Heart right ventricle (tissue), 16 donors: ENCODE data around the gene ATP6V1B1. TPM values are rescaled to one million over a fixed set of nuclear protein-coding genes. Genes with fewer than 3 reads are reported as not detected.

Experiments
- ATAC-seq, 8 donors: fragments of 200-7000 bp; cut with Tn5 transposase; one replicate each; pipeline ENCODE4 v1.9.1; 2020; ENCODE audit warnings: mild to moderate bottlenecking in 8 of 8, moderate library complexity in 8 of 8, moderate number of reproducible peaks in 1 of 8
- DNase-seq, 2 donors: peaks; one replicate each; pipeline ENCODE4 v3.0.0-alpha.2; 2020
- H3K27ac ChIP-seq, 10 donors: fragments of 200-600 bp; sonication (generic) in 2 of 10; one replicate each; pipeline versions ENCODE4 v1.5.0 to v1.8.0; 2020 to 2022; ENCODE audit warnings: mild to moderate bottlenecking in 3 of 10
- H3K27me3 ChIP-seq, 7 donors: fragments of 200-600 bp; one replicate each; pipeline ENCODE4 v1.8.0; 2021 to 2022; ENCODE audit warnings: mild to moderate bottlenecking in 2 of 7
- H3K36me3 ChIP-seq, 9 donors: fragments of 200-600 bp; sonication (generic) in 1 of 9; one replicate each; pipeline versions ENCODE4 v1.5.0 to v1.8.0; 2020 to 2022; ENCODE audit warnings: mild to moderate bottlenecking in 2 of 9
- H3K4me1 ChIP-seq, 9 donors: fragments of 200-600 bp; sonication (generic) in 1 of 9; one replicate each; pipeline versions ENCODE4 v1.5.0 to v1.8.0; 2020 to 2022; ENCODE audit warnings: mild to moderate bottlenecking in 4 of 9
- H3K4me3 ChIP-seq, 10 donors: fragments of 200-600 bp; sonication (generic) in 2 of 10; one replicate each; pipeline versions ENCODE4 v1.5.0 to v1.8.0; 2020 to 2022; ENCODE audit warnings: mild to moderate bottlenecking in 7 of 10, moderate library complexity in 2 of 10
- H3K9me3 ChIP-seq, 11 donors: fragments of 200-600 bp in 10 of 11; sonication (generic) in 2 of 11; one replicate each; pipeline versions ENCODE4 v1.5.0 to v1.8.0; 2013 to 2022; ENCODE audit warnings: mild to moderate bottlenecking in 2 of 11, control low read depth in 1 of 11, moderate library complexity in 1 of 11
- WGBS, 2 donors: extraction: QIAGEN DNeasy Blood & Tissue Kit; methylation state at CpG; one replicate each; pipeline ENCODE4 v1.1.7; 2013; ENCODE audit warnings: inconsistent platforms in 1 of 2; 5-methylcytosine and 5-hydroxymethylcytosine counted together
- intact Hi-C, 10 donors: fragments of 100-400 bp; cut with DNase I; formaldehyde crosslinking; loops; one replicate each; pipeline versions ENCODE4 v1.11.1 to v1.14.2; 2022
- long read RNA-seq, 3 donors: library from polyadenylated mRNA; unstranded; transcript quantifications; one replicate each; pipeline ENCODE4 v2.0.0, GENCODE V29; 2020 to 2021
- polyA plus RNA-seq, 2 donors: library from polyadenylated mRNA; stranded (reverse); fragments of 200-250 nt; gene quantifications; one replicate each; pipeline ENCODE4 v1.2.3, GENCODE V29; 2013
- total RNA-seq, 10 donors: library from RNA; stranded (reverse); fragmentation: NEBNext Ultra II Directional in 3 of 10; extraction: Animal tissue kit (Norgen Biotek cat#: 25700) in 3 of 10; gene quantifications; one replicate each; pipeline versions ENCODE4 v1.2.1 to v1.2.4, GENCODE V29; 2021 to 2023
- TF ChIP-seq, protein P1 (sequence below), 9 donors: fragments of 200-600 bp; sonication (generic) in 2 of 9; IDR thresholded peaks; one replicate each; pipeline versions ENCODE4 v1.5.0 to v1.8.0; 2021 to 2022; ENCODE audit warnings: antibody characterized with exemption in 9 of 9, mild to moderate bottlenecking in 5 of 9, moderate library complexity in 1 of 9
- donor health status: Arrhythmogenic right ventricular cardiomyopathy.
- donor health status: ischemic (EF 13 %, LVEDD 7.1; RV severe dilation, severe dysfunction).
- donor health status: healthy with polysubstance abuse.
- donor health status: DM: no; HTN: yes; CAD: no.
- donor health status: DM: no; HTN: no; CAD: no.
- donor health status: ischemic (EF 25% LVEDD 6.9; RV normal size, moderate dysfunction).
- donor health status: ischemic (EF 25% LVEDD 5.7; RV mildly dilated, moderate dysfunction).
- donor health status: healthy.
- donor health status: DM: yes; HTN: yes; CAD: no.
- donor health status: Ischemic cardiomyopathy.
- donor health status: ischemic (EF 35%, LVEDD 5.7; RV mildly dilated, moderate dysfunction).
- donor health status: nonischemic (EF 11% LVEDD 7.7; RV severe dilation, severe dysfunction).
- donor health status: DM: yes; HTN: yes; CAD: no.
- donor health status: PGD.
- donor health status: ischemic (EF 29% LVEDD 5.4; RV normal size, mild dysfunction).
- donor health status: nonischemic (EF 23%, LVEDD 6.1; RV moderate dilation, normal function).

ATP6V1B1 gene
- 1 to 10 TPM in 3 of 10 donors, under 1 TPM in 3, not detected in 4; 0.30 to 2.0 (median 0.88) TPM for total RNA-seq
- 1 to 10 TPM in 1 of 2 donors, under 1 TPM in 1; 0.28 to 6.4 TPM for polyA plus RNA-seq
- long read RNA-seq, donor 1, result 0 reads
- long read RNA-seq, donor 2, result 0 reads
- long read RNA-seq, donor 3, result 0 reads

DNA sequence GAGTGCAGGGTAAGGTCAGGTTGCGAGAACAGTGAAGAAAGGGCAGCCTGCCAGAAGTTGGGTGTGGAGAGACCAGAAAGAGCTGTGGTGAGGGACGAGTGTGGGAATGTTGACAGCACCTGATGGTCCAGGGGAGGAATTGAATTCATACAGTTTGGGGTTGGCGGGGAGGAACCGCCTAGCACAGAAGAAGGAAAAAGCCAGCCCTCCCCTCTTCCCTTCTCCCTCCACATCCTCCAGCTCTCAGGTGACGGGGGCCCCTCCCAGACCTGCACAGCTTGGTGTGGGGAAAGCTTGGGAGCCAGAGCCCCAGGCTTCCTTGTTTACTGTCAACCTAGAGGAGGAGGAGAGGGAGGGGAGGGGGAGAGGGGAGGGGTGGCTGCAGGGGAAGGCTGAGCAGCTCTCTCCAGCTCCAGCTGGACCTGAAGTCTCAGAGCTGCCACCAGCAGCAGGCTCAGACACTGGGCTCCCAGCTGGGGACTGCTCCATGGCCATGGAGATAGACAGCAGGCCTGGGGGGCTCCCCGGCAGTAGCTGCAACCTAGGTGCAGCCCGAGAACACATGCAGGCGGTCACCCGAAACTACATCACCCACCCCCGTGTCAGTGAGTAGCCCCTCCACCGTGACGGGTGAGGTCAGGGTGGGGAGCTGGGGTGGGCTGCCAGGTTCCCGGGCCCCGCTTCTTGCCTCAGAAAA lies at the start of gene ATP6V1B1:
TSS of gene ATP6V1B1 (plus strand) at position 433 of the 697 bp plus-strand sequence. CDS start at position 488, 55 bp downstream.
- DNase-seq (no peak), ATAC-seq (no peak)
- Histone ChIP-seq H3K9me3 (no peaks in the 10 kb centered on the region), H3K4me3 (no peak within 1 kb of the TSS), H3K36me3 (no peaks in the 10 kb centered on the region), H3K4me1 (no peaks in the 10 kb centered on the region), H3K27me3 (peaks cover 0 to 28% (median 13%) of the 10 kb centered on the region in 7 donors), H3K27ac (no peak within 1 kb of the TSS)
- intact Hi-C loops, result loop anchor here in 1 of 10 donors (5.0 kb wide), 1 partner anchor 73 kb away; no protein-coding TSS in a partner anchor
- whole genome bisulfite sequencing, 2 donors, result 67 to 68% methylated on average over 14 of the region's 14 CpGs
- TF ChIP-seq, protein P1, sequence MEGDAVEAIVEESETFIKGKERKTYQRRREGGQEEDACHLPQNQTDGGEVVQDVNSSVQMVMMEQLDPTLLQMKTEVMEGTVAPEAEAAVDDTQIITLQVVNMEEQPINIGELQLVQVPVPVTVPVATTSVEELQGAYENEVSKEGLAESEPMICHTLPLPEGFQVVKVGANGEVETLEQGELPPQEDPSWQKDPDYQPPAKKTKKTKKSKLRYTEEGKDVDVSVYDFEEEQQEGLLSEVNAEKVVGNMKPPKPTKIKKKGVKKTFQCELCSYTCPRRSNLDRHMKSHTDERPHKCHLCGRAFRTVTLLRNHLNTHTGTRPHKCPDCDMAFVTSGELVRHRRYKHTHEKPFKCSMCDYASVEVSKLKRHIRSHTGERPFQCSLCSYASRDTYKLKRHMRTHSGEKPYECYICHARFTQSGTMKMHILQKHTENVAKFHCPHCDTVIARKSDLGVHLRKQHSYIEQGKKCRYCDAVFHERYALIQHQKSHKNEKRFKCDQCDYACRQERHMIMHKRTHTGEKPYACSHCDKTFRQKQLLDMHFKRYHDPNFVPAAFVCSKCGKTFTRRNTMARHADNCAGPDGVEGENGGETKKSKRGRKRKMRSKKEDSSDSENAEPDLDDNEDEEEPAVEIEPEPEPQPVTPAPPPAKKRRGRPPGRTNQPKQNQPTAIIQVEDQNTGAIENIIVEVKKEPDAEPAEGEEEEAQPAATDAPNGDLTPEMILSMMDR (IDR thresholded peaks at IDR 0.05), result no peak

DNA sequence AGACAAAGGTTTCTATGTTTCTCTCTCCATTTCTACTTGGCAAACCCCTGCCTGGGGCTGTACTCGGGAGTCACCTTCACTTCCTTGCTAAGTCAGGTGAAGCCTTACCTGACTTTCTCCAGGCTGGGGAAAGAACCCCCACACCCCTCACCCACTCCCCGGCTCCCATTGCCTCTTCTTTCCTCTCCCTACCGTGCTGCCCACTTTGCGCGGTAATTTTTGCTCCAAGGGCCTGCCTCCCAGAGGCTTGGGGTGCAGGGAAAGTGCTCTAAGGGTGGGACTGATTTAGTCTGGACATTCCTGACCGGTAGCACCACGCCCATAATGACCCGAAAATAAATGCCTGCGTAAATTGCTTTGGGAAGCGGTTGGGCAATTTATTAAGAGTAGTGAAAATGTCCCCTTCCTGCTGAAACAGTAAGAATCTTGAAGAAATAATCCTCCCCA lies 49.1 kb upstream of the ATP6V1B1 start:
- TF ChIP-seq, protein P1 (IDR thresholded peaks at IDR 0.05), result no peak
- H3K9me3 ChIP-seq, result peaks cover 0 to 7% (median 0%) of the 10 kb centered on the region in 11 donors
- H3K36me3 ChIP-seq, result no peaks in the 10 kb centered on the region
- intact Hi-C loops, result no loop called here
- peaks cover 4 to 43% (median 29%) of the 10 kb centered on the region in 9 donors for H3K4me1 ChIP-seq
- no peak for DNase-seq
- H3K27me3 ChIP-seq, result peaks cover 17 to 100% (median 99%) of the 10 kb centered on the region in 7 donors
- 11% methylated on average over 10 of the region's 10 CpGs for WGBS, 2 donors
- H3K4me3 ChIP-seq, result peak overlapping the region in 1 of 10 donors; percentile 51
- H3K27ac ChIP-seq, result peak overlapping the region in 3 of 10 donors; percentile 45 to 79 (median 56)
- no peak for ATAC-seq

DNA sequence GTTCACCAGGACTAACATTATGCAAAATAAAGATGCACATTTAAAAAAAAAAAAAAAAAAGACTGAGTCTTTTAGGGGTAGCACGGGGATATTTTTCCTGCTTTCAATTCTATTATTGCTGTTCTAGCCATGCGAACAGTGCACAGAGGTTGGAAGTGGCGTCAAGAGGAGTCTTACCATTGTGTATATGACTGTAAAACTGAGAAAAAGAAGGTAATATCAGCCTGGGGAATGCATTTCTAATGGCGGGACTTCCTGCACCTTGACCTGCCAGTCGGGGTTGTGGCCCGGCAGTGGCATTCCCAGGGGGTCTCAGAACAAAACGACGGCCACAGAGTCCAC lies 48.5 kb upstream of the ATP6V1B1 start:
- H3K27ac ChIP-seq, result peak overlapping the region in 7 of 10 donors; percentile 24 to 79 (median 47)
- 6% methylated on average over 8 of the region's 8 CpGs for WGBS, 2 donors
- TF ChIP-seq, protein P1 (IDR thresholded peaks at IDR 0.05), result no peak

DNA sequence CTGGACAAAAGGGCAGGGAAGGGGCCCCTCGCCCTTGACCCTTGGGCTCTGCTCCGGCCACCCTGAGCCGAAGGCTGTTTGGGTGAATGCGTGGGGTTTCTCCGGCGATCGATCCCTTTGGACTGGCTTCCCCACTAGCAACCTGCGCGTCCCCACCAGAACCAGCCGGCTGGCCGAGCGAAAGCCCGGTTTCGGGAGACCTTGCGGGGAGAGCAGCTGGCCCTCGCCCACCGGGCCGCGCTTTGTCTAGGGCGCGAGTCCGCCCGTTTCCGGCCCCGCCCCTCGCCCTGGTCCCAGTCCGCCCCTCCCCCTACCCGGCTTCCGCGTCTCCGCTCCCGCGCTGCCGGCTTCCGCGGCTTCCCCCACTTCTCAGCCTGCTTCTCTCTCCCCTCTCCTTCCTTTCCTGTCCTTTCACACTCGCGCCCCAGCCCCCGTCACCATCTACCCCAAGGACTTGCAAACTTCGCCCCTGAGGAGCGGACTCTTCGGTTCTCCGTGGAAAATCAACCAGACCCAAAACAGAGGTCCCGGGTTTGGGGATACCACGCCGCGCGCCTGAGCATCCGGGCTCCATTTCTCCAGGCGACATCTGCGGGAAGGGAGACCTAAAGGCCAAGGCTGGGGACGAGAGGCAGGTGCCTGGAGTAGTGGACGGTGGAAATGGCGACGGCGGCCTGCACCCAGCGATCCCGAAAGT lies 48.0 kb upstream of the ATP6V1B1 start:
- intact Hi-C loops, result no loop called here
- Histone ChIP-seq H3K36me3 (no peaks in the 10 kb centered on the region), H3K4me1 (peaks cover 4 to 52% (median 29%) of the 10 kb centered on the region in 9 donors), H3K9me3 (peaks cover 0 to 7% (median 0%) of the 10 kb centered on the region in 11 donors), H3K4me3 (peak overlapping the region; percentile 27 to 55 (median 47)), H3K27me3 (peaks cover 17 to 100% (median 99%) of the 10 kb centered on the region in 7 donors), H3K27ac (peak overlapping the region in 7 of 10 donors; percentile 24 to 79 (median 47))
- ATAC-seq, result peak; percentile 68 to 84 (median 77)
- DNase-seq, result peak; percentile 55 to 67
- 2 to 4% methylated on average over 55 to 58 of the region's 58 CpGs for WGBS, 2 donors
- TF ChIP-seq, protein P1 (IDR thresholded peaks at IDR 0.05), result no peak

More for the DNA sequence above, 48.5 kb upstream of the ATP6V1B1 start:
- Histone ChIP-seq H3K9me3 (peaks cover 0 to 7% (median 0%) of the 10 kb centered on the region in 11 donors), H3K4me1 (peaks cover 4 to 47% (median 29%) of the 10 kb centered on the region in 9 donors), H3K27me3 (peaks cover 17 to 100% (median 99%) of the 10 kb centered on the region in 7 donors), H3K36me3 (no peaks in the 10 kb centered on the region), H3K4me3 (peak overlapping the region; percentile 27 to 55 (median 47))
- no peak for DNase-seq
- no peak for ATAC-seq
- intact Hi-C loops, result no loop called here
